Gastrocnemius medialis (tissue), 4 donors: ENCODE results near the gene ARHGEF11. TPM values are rescaled to one million over a fixed set of nuclear protein-coding genes. Genes with fewer than 3 reads are reported as not detected.

Experiments
- ATAC-seq, 2 donors: fragments of 150-250 bp; one replicate each; pipeline ENCODE4 v1.9.1; 2016
- DNase-seq, 2 donors: peaks; one replicate each; pipeline ENCODE4 v3.0.0-alpha.2; 2019
- H3K27ac ChIP-seq, 4 donors: fragments of 200-600 bp; sonication (generic); 1 replicate in 1 of 4; 2 replicates in 3 of 4; pipeline ENCODE4 v1.5.1; 2016 to 2018; ENCODE audit warnings: mild to moderate bottlenecking in 2 of 4, moderate library complexity in 1 of 4
- H3K27me3 ChIP-seq, 3 donors: fragments of 200-600 bp; sonication (generic) in 2 of 3; 1 replicate in 1 of 3; 2 replicates in 2 of 3; pipeline versions ENCODE4 v1.5.1 to v1.6.0; 2016 to 2019; ENCODE audit warnings: mild to moderate bottlenecking in 1 of 3, moderate library complexity in 1 of 3
- H3K36me3 ChIP-seq, 2 donors: fragments of 200-600 bp; sonication (generic) in 1 of 2; one replicate each; pipeline ENCODE4 v1.5.1; 2017 to 2018
- H3K4me1 ChIP-seq, 2 donors: fragments of 200-600 bp; sonication (generic) in 1 of 2; one replicate each; pipeline ENCODE4 v1.5.1; 2016 to 2017; ENCODE audit warnings: mild to moderate bottlenecking in 2 of 2
- H3K4me3 ChIP-seq, 4 donors: fragments of 200-600 bp; sonication (generic) in 3 of 4; 1 replicate in 1 of 4; 2 replicates in 3 of 4; pipeline ENCODE4 v1.5.1; 2016 to 2019; ENCODE audit warnings: mild to moderate bottlenecking in 2 of 4
- H3K9me3 ChIP-seq, 3 donors: fragments of 200-600 bp; sonication (generic) in 2 of 3; 1 replicate in 1 of 3; 2 replicates in 2 of 3; pipeline ENCODE4 v1.5.1; 2016 to 2019
- POLR2A ChIP-seq, 2 donors: fragments of 450-650 bp; IDR thresholded peaks; one replicate each; pipeline ENCODE4 v1.6.1; 2017; ENCODE audit warnings: antibody characterized with exemption in 2 of 2, mild to moderate bottlenecking in 2 of 2, moderate library complexity in 2 of 2
- in situ Hi-C, 4 donors: fragments of 200-750 bp; cut with MboI; loops; one replicate each; pipeline versions ENCODE4 v1.15.0 to v1.8.0; 2017; ENCODE audit warnings: low sequenced_read_pairs in 4 of 4
- intact Hi-C: fragments of 100-400 bp; cut with DNase I; formaldehyde crosslinking; loops from one replicate; pipeline ENCODE4 v1.15.1; 2023; ENCODE audit warnings: low total_unique reads
- total RNA-seq, 4 donors: library from RNA; depleted of rRNA; stranded (reverse); fragments of >200 nt; gene quantifications; one replicate each; pipeline versions ENCODE4 v1.1.0 to v1.2.3, GENCODE V29; 2016
- TF ChIP-seq, protein P1 (sequence below), 5 experiments: fragments of 450-650 bp in 3 of 5; fragments of 200-600 bp in 2 of 5; sonication (generic) in 2 of 5; IDR thresholded peaks in 4 of 5; conservative IDR thresholded peaks in 1 of 5; 1 replicate in 4 of 5; 2 replicates in 1 of 5; pipeline ENCODE4 v1.5.1; 2016 to 2019; ENCODE audit warnings: antibody characterized with exemption in 5 of 5, mild to moderate bottlenecking in 3 of 5, moderate library complexity in 3 of 5

ARHGEF11 gene
- total RNA-seq, 4 donors from 2014 or later, result 19.5 to 33.4 (median 27.7) TPM

GRCh38 chr1:156951371-156951770, 94.2 kb downstream of the ARHGEF11 start:
- Histone ChIP-seq H3K4me1 (no peaks in the 10 kb centered on the region), H3K36me3 (peaks cover 0 to 76% of the 10 kb centered on the region in 2 donors), H3K27ac (no peak overlapping the region), H3K4me3 (no peak overlapping the region), H3K9me3 (no peaks in the 10 kb centered on the region), H3K27me3 (no peaks in the 10 kb centered on the region)
- intact Hi-C loops, result loop anchor here (10.0 kb wide), 1 partner anchor 123 kb away; no protein-coding TSS in a partner anchor
- in situ Hi-C loops, result no loop called here
- ATAC-seq (no peak), DNase-seq (no peak)
- TF ChIP-seq POLR2A (IDR thresholded peaks at IDR 0.05), result no peak
- TF ChIP-seq, protein P1, sequence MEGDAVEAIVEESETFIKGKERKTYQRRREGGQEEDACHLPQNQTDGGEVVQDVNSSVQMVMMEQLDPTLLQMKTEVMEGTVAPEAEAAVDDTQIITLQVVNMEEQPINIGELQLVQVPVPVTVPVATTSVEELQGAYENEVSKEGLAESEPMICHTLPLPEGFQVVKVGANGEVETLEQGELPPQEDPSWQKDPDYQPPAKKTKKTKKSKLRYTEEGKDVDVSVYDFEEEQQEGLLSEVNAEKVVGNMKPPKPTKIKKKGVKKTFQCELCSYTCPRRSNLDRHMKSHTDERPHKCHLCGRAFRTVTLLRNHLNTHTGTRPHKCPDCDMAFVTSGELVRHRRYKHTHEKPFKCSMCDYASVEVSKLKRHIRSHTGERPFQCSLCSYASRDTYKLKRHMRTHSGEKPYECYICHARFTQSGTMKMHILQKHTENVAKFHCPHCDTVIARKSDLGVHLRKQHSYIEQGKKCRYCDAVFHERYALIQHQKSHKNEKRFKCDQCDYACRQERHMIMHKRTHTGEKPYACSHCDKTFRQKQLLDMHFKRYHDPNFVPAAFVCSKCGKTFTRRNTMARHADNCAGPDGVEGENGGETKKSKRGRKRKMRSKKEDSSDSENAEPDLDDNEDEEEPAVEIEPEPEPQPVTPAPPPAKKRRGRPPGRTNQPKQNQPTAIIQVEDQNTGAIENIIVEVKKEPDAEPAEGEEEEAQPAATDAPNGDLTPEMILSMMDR (IDR thresholded peaks at IDR 0.05 in 4 of 5, conservative IDR thresholded peaks at IDR 0.05 in 1 of 5), result no peak

GRCh38 chr1:156949127-156949526, 96.4 kb downstream of the ARHGEF11 start:
- in situ Hi-C loops (no loop called here), intact Hi-C loops (no loop called here)
- H3K4me3 ChIP-seq, result no peak overlapping the region
- DNase-seq, result no peak
- H3K27me3 ChIP-seq, result no peaks in the 10 kb centered on the region
- no peaks in the 10 kb centered on the region for H3K4me1 ChIP-seq
- H3K36me3 ChIP-seq, result peaks cover 0 to 77% of the 10 kb centered on the region in 2 donors
- H3K27ac ChIP-seq, result no peak overlapping the region
- H3K9me3 ChIP-seq, result no peaks in the 10 kb centered on the region
- TF ChIP-seq POLR2A (IDR thresholded peaks at IDR 0.05), result no peak
- TF ChIP-seq, protein P1 (IDR thresholded peaks at IDR 0.05 in 4 of 5, conservative IDR thresholded peaks at IDR 0.05 in 1 of 5), result no peak
- ATAC-seq, result no peak

GRCh38 chr1:156948708-156949107, 96.8 kb downstream of the ARHGEF11 start:
- DNase-seq, result no peak
- Histone ChIP-seq H3K27me3 (no peaks in the 10 kb centered on the region), H3K4me3 (no peak overlapping the region), H3K27ac (no peak overlapping the region), H3K9me3 (no peaks in the 10 kb centered on the region), H3K36me3 (peaks cover 0 to 81% of the 10 kb centered on the region in 2 donors), H3K4me1 (no peaks in the 10 kb centered on the region)
- no peak for TF ChIP-seq POLR2A (IDR thresholded peaks at IDR 0.05)
- TF ChIP-seq, protein P1 (IDR thresholded peaks at IDR 0.05 in 4 of 5, conservative IDR thresholded peaks at IDR 0.05 in 1 of 5), result no peak
- no peak for ATAC-seq
- intact Hi-C loops, result no loop called here
- in situ Hi-C loops, result no loop called here

GRCh38 chr1:156947818-156948525, 97.6 kb downstream of the ARHGEF11 start:
- Histone ChIP-seq H3K27me3 (no peaks in the 10 kb centered on the region), H3K36me3 (peaks cover 0 to 87% of the 10 kb centered on the region in 2 donors), H3K4me1 (no peaks in the 10 kb centered on the region), H3K9me3 (no peaks in the 10 kb centered on the region), H3K4me3 (no peak overlapping the region), H3K27ac (no peak overlapping the region)
- in situ Hi-C loops, result no loop called here
- no peak for TF ChIP-seq POLR2A (IDR thresholded peaks at IDR 0.05)
- TF ChIP-seq, protein P1 (IDR thresholded peaks at IDR 0.05 in 4 of 5, conservative IDR thresholded peaks at IDR 0.05 in 1 of 5), result no peak
- intact Hi-C loops, result no loop called here
- DNase-seq (no peak), ATAC-seq (no peak)
